Fibroblast of gingiva (primary cell): ENCODE data around the gene LHFPL6.

Experiments
- DNase-seq: peaks from one replicate; pipeline ENCODE4 v3.0.0-alpha.2; 2011; ENCODE audit warnings: low read depth

Gene LHFPL6

GRCh38 chr13:39297664-39298171 is 305.3 kb downstream of the LHFPL6 start:
- DNase-seq = no peak

GRCh38 chr13:39297023-39297422 is 306.0 kb downstream of the LHFPL6 start:
- DNase-seq = no peak

- no peak for DNase-seq
Observed at GRCh38 chr13:39296193-39296592, 306.8 kb downstream of the LHFPL6 start.
